T-helper 2 cell treated with Interferon-gamma antibody and Interleukin-4, amounts not matched to agents 5 μg/mL and 100 μg/mL, for 36 hours (primary cell): Measurements from ENCODE around the gene MARCHF4.

Source experiments
- DNase-seq: peaks from one replicate; pipeline ENCODE4 v3.0.0; 2021; ENCODE audit warnings: low spot score
- H3K27ac Mint-ChIP-seq: one replicate; pipeline ENCODE4 v1.8.0; 2021; ENCODE audit warnings: mild to moderate bottlenecking, mixed read lengths
- H3K27me3 Mint-ChIP-seq: one replicate; pipeline ENCODE4 v1.8.0; 2021; ENCODE audit warnings: low read depth, mixed read lengths
- H3K36me3 Mint-ChIP-seq: one replicate; pipeline ENCODE4 v1.8.0; 2021; ENCODE audit warnings: low read depth, mixed read lengths
- H3K4me1 Mint-ChIP-seq: one replicate; pipeline ENCODE4 v1.8.0; 2021; ENCODE audit warnings: low read depth, mixed read lengths
- H3K4me3 Mint-ChIP-seq: one replicate; pipeline ENCODE4 v1.8.0; 2022; ENCODE audit warnings: mild to moderate bottlenecking, moderate library complexity, mixed read lengths
- H3K9me3 Mint-ChIP-seq: one replicate; pipeline ENCODE4 v1.8.0; 2021; ENCODE audit warnings: mixed read lengths

Gene MARCHF4

GRCh38 chr2:216350214-216350791 lies 22.0 kb downstream of the MARCHF4 start:
- peaks cover 66% of the 10 kb centered on the region for H3K4me1 Mint-ChIP-seq
- DNase-seq: peak; percentile 31
- H3K27ac Mint-ChIP-seq: peak overlapping the region; percentile 84

GRCh38 chr2:216349366-216349765 lies 22.9 kb downstream of the MARCHF4 start:
- peaks cover 62% of the 10 kb centered on the region for H3K4me1 Mint-ChIP-seq
- H3K27me3 Mint-ChIP-seq: peaks cover 3% of the 10 kb centered on the region
- no peaks in the 10 kb centered on the region for H3K9me3 Mint-ChIP-seq
- no peak for DNase-seq
- H3K36me3 Mint-ChIP-seq: peaks cover 3% of the 10 kb centered on the region
- H3K4me3 Mint-ChIP-seq: no peak overlapping the region
- peak overlapping the region; percentile 23 for H3K27ac Mint-ChIP-seq

More at GRCh38 chr2:216350214-216350791, 22.0 kb downstream of the MARCHF4 start:
- Mint-ChIP-seq H3K4me3 (peak overlapping the region; percentile 47), H3K9me3 (no peaks in the 10 kb centered on the region), H3K36me3 (peaks cover 3% of the 10 kb centered on the region), H3K27me3 (no peaks in the 10 kb centered on the region)

GRCh38 chr2:216348756-216349308 lies 23.5 kb downstream of the MARCHF4 start:
- Mint-ChIP-seq H3K27ac (no peak overlapping the region), H3K4me1 (peaks cover 57% of the 10 kb centered on the region), H3K36me3 (peaks cover 3% of the 10 kb centered on the region)

GRCh38 chr2:216346781-216347180 lies 25.5 kb downstream of the MARCHF4 start:
- no peak for DNase-seq
- Mint-ChIP-seq H3K9me3 (no peaks in the 10 kb centered on the region), H3K27me3 (peaks cover 3% of the 10 kb centered on the region), H3K27ac (no peak overlapping the region), H3K36me3 (no peaks in the 10 kb centered on the region), H3K4me1 (peaks cover 39% of the 10 kb centered on the region), H3K4me3 (no peak overlapping the region)

More at GRCh38 chr2:216348756-216349308, 23.5 kb downstream of the MARCHF4 start:
- no peak overlapping the region for H3K4me3 Mint-ChIP-seq
- peaks cover 3% of the 10 kb centered on the region for H3K27me3 Mint-ChIP-seq
- no peaks in the 10 kb centered on the region for H3K9me3 Mint-ChIP-seq
- DNase-seq: peak; percentile 40

- H3K4me3 Mint-ChIP-seq: no peak overlapping the region
- peaks cover 3% of the 10 kb centered on the region for H3K27me3 Mint-ChIP-seq
- H3K4me1 Mint-ChIP-seq: peaks cover 34% of the 10 kb centered on the region
- no peak for DNase-seq
- no peaks in the 10 kb centered on the region for H3K9me3 Mint-ChIP-seq
- H3K36me3 Mint-ChIP-seq: no peaks in the 10 kb centered on the region
- no peak overlapping the region for H3K27ac Mint-ChIP-seq
These were observed 26.4 kb downstream of the MARCHF4 start for GRCh38 chr2:216345846-216346245.

GRCh38 chr2:216344950-216345300 lies 27.4 kb downstream of the MARCHF4 start:
- H3K36me3 Mint-ChIP-seq: no peaks in the 10 kb centered on the region
- peaks cover 3% of the 10 kb centered on the region for H3K27me3 Mint-ChIP-seq

GRCh38 chr2:216344206-216344949 lies 27.9 kb downstream of the MARCHF4 start:
- Mint-ChIP-seq H3K9me3 (no peaks in the 10 kb centered on the region), H3K27ac (no peak overlapping the region), H3K4me3 (no peak overlapping the region), H3K36me3 (no peaks in the 10 kb centered on the region), H3K4me1 (peaks cover 19% of the 10 kb centered on the region), H3K27me3 (peaks cover 5% of the 10 kb centered on the region)
- no peak for DNase-seq

More at GRCh38 chr2:216344950-216345300, 27.4 kb downstream of the MARCHF4 start:
- H3K27ac Mint-ChIP-seq: no peak overlapping the region
- no peak for DNase-seq
- H3K9me3 Mint-ChIP-seq: no peaks in the 10 kb centered on the region
- peaks cover 25% of the 10 kb centered on the region for H3K4me1 Mint-ChIP-seq
- H3K4me3 Mint-ChIP-seq: no peak overlapping the region

- Mint-ChIP-seq H3K27me3 (peaks cover 6% of the 10 kb centered on the region), H3K4me3 (no peak overlapping the region), H3K27ac (no peak overlapping the region), H3K9me3 (no peaks in the 10 kb centered on the region), H3K4me1 (peaks cover 11% of the 10 kb centered on the region), H3K36me3 (no peaks in the 10 kb centered on the region)
- DNase-seq: no peak
These were observed 28.9 kb downstream of the MARCHF4 start for GRCh38 chr2:216343221-216343980.

GRCh38 chr2:216341121-216341520 lies 31.2 kb downstream of the MARCHF4 start:
- H3K4me3 Mint-ChIP-seq: no peak overlapping the region
- no peaks in the 10 kb centered on the region for H3K9me3 Mint-ChIP-seq
- H3K36me3 Mint-ChIP-seq: no peaks in the 10 kb centered on the region
- peaks cover 13% of the 10 kb centered on the region for H3K27me3 Mint-ChIP-seq
- peaks cover 1% of the 10 kb centered on the region for H3K4me1 Mint-ChIP-seq
- DNase-seq: peak; percentile 20
- no peak overlapping the region for H3K27ac Mint-ChIP-seq

GRCh38 chr2:216340280-216340631 lies 32.0 kb downstream of the MARCHF4 start:
- peaks cover 1% of the 10 kb centered on the region for H3K4me1 Mint-ChIP-seq
- no peak for DNase-seq
- no peaks in the 10 kb centered on the region for H3K36me3 Mint-ChIP-seq
- no peak overlapping the region for H3K4me3 Mint-ChIP-seq
- H3K9me3 Mint-ChIP-seq: no peaks in the 10 kb centered on the region
- H3K27me3 Mint-ChIP-seq: peaks cover 13% of the 10 kb centered on the region
- no peak overlapping the region for H3K27ac Mint-ChIP-seq

- no peaks in the 10 kb centered on the region for H3K9me3 Mint-ChIP-seq
- peaks cover 13% of the 10 kb centered on the region for H3K27me3 Mint-ChIP-seq
- DNase-seq: no peak
- no peak overlapping the region for H3K4me3 Mint-ChIP-seq
- no peaks in the 10 kb centered on the region for H3K36me3 Mint-ChIP-seq
- no peak overlapping the region for H3K27ac Mint-ChIP-seq
- H3K4me1 Mint-ChIP-seq: peaks cover 1% of the 10 kb centered on the region
These were observed 32.6 kb downstream of the MARCHF4 start for GRCh38 chr2:216339456-216340279.

GRCh38 chr2:216335252-216335651 lies 37.0 kb downstream of the MARCHF4 start:
- Mint-ChIP-seq H3K4me3 (no peak overlapping the region), H3K4me1 (no peaks in the 10 kb centered on the region), H3K9me3 (no peaks in the 10 kb centered on the region), H3K27ac (no peak overlapping the region), H3K36me3 (no peaks in the 10 kb centered on the region), H3K27me3 (peaks cover 22% of the 10 kb centered on the region)
- no peak for DNase-seq

- Mint-ChIP-seq H3K4me3 (no peak overlapping the region), H3K27ac (no peak overlapping the region), H3K27me3 (peaks cover 16% of the 10 kb centered on the region), H3K4me1 (no peaks in the 10 kb centered on the region), H3K36me3 (no peaks in the 10 kb centered on the region), H3K9me3 (no peaks in the 10 kb centered on the region)
- DNase-seq: no peak
These were observed 43.9 kb downstream of the MARCHF4 start for GRCh38 chr2:216328347-216328746.
